GM12878 (cell line): ENCODE measurements around the gene SHOC1. TPM values are rescaled to one million over a fixed set of nuclear protein-coding genes. Genes with fewer than 3 reads are reported as not detected.
A peak's percentile ranks its signal among the peaks of the same experiment; 100 is the strongest.

Source experiments
- ATAC-seq: fragments of 200-7000 bp; cut with Tn5 transposase; 3 replicates; pipeline ENCODE4 v1.9.1; 2020; ENCODE audit warnings: mild to moderate bottlenecking, moderate library complexity
- BruUV-seq: library from RNA; stranded (reverse); fragments of 400-500 nt; replicated peaks from 2 replicates; lab custom pipeline; 2021; lab: Mats Ljungman, UMichigan
- CTCF ChIA-PET: fragments of 300-600 bp; sonication (Branson Sonifier 250); formaldehyde crosslinking; extraction: SDS; loops from one replicate; lab custom pipeline; 2021; ENCODE audit warnings: inconsistent platforms; lab: Yijun Ruan, JAX
- POLR2A ChIA-PET: fragments of 350-600 bp; formaldehyde crosslinking; extraction: SDS; loops from one replicate; lab custom pipeline; 2021; ENCODE audit warnings: inconsistent platforms; lab: Charles Lee
- RAD21 ChIA-PET: fragments of 300-600 bp; sonication (Branson Sonifier 250); formaldehyde crosslinking; loops from one replicate; lab custom pipeline; 2023; ENCODE audit warnings: antibody characterized with exemption; ENCODE audit not compliant: unreplicated experiment; lab: Charles Lee
- SMC1A ChIA-PET: fragments of 300-600 bp; sonication (Branson Sonifier 250); formaldehyde crosslinking; loops from one replicate; lab custom pipeline; 2023; ENCODE audit not compliant: unreplicated experiment, uncharacterized antibody; lab: Charles Lee
- DNase-seq: peaks from one replicate; pipeline ENCODE4 v3.0.0-alpha.2; 2011; ENCODE audit warnings: low read depth, low spot score
- FAIRE-seq: peaks from 3 replicates; lab custom pipeline; 2011; peaks lifted over from hg19 to GRCh38; lab: Jason Lieb, UNC
- H2AFZ ChIP-seq: 2 replicates; pipeline ENCODE4 v1.6.0; 2011; ENCODE audit warnings: low read depth, low read length, control low read depth; ENCODE audit not compliant: control insufficient read depth
- H3K27ac ChIP-seq: 2 replicates; pipeline ENCODE4 v1.5.1; 2011; ENCODE audit warnings: control low read depth; ENCODE audit not compliant: control insufficient read depth, insufficient read depth
- H3K27me3 ChIP-seq, 2 experiments: replicated peaks in 1 of 2; 2 replicates each; pipeline versions ENCODE4 v1.6.0 to v1.6.1; 2011; ENCODE audit warnings: low read length in 1 of 2; ENCODE audit not compliant: control insufficient read depth in 2 of 2, insufficient read depth in 2 of 2
- H3K36me3 ChIP-seq, 2 experiments: 2 replicates each; pipeline ENCODE4 v1.5.1; 2011; ENCODE audit warnings: low read length in 1 of 2; ENCODE audit not compliant: control insufficient read depth in 2 of 2, insufficient read depth in 2 of 2
- H3K4me1 ChIP-seq: 2 replicates; pipeline ENCODE4 v1.6.1; 2011; ENCODE audit warnings: mild to moderate bottlenecking, low read length, moderate library complexity, mixed read lengths; ENCODE audit not compliant: control insufficient read depth, insufficient read depth
- H3K4me2 ChIP-seq: 2 replicates; pipeline ENCODE4 v1.6.0; 2011; ENCODE audit warnings: control low read depth; ENCODE audit not compliant: control insufficient read depth, insufficient read depth
- H3K4me3 ChIP-seq: fragments of 200-600 bp; sonication (generic); 2 replicates; pipeline ENCODE4 v1.5.1; 2016
- H3K79me2 ChIP-seq: 2 replicates; pipeline ENCODE4 v1.6.0; 2011; ENCODE audit warnings: low read length; ENCODE audit not compliant: control insufficient read depth, insufficient read depth
- H3K9ac ChIP-seq: 2 replicates; pipeline ENCODE4 v1.8.0; 2011; ENCODE audit warnings: low read length, control low read depth, mixed read lengths; ENCODE audit not compliant: control insufficient read depth, insufficient read depth
- H3K9me3 ChIP-seq: replicated peaks from 3 replicates; pipeline ENCODE4 v1.5.1; 2011; ENCODE audit warnings: mild to moderate bottlenecking, low read length; ENCODE audit not compliant: control insufficient read depth, insufficient read depth
- H4K20me1 ChIP-seq: 2 replicates; pipeline ENCODE4 v1.6.0; 2011; ENCODE audit not compliant: control insufficient read depth, insufficient read depth
- BACH1 ChIP-seq: fragments of 450-650 bp; IDR thresholded peaks from 2 replicates; pipeline ENCODE4 v1.6.1; 2017; ENCODE audit warnings: mild to moderate bottlenecking, borderline replicate concordance
- BHLHE40 ChIP-seq, 2 experiments: fragments of 450-650 bp in 1 of 2; IDR thresholded peaks; 2 replicates each; pipeline ENCODE4 v1.6.1; 2011 to 2017; ENCODE audit warnings: low read depth in 2 of 2, borderline replicate concordance in 1 of 2, improper control_type of control experiment in 1 of 2, low read length in 1 of 2, mild to moderate bottlenecking in 1 of 2
- CREM ChIP-seq: IDR thresholded peaks from 2 replicates; pipeline ENCODE4 v1.6.1; 2014; ENCODE audit warnings: antibody characterized with exemption, low read depth
- FOXK2 ChIP-seq: fragments of 450-650 bp; IDR thresholded peaks from 2 replicates; pipeline ENCODE4 v1.6.1; 2017; ENCODE audit warnings: mild to moderate bottlenecking, moderate library complexity
- KDM1A ChIP-seq: fragments of 200-600 bp; sonication (generic); IDR thresholded peaks from 2 replicates; pipeline ENCODE4 v1.6.1; 2016; ENCODE audit warnings: borderline replicate concordance
- MEF2B ChIP-seq: fragments of 450-650 bp; IDR thresholded peaks from 2 replicates; pipeline ENCODE4 v1.6.1; 2018; ENCODE audit warnings: mild to moderate bottlenecking, moderate library complexity; ENCODE audit not compliant: partially characterized antibody, poor library complexity, severe bottlenecking
- NR2C1 ChIP-seq: fragments of 450-650 bp; IDR thresholded peaks from 2 replicates; pipeline ENCODE4 v1.6.1; 2017; ENCODE audit warnings: antibody characterized with exemption, mild to moderate bottlenecking, moderate library complexity
- NRF1 ChIP-seq: conservative IDR thresholded peaks from 2 replicates; pipeline ENCODE4 v1.6.1; 2011; ENCODE audit warnings: mild to moderate bottlenecking, low read depth, low read length, improper control_type of control experiment
- POLR2AphosphoS2 ChIP-seq: IDR thresholded peaks from 2 replicates; pipeline ENCODE4 v1.6.1; 2011; ENCODE audit warnings: low read depth, mild to moderate bottlenecking, low read length, improper control_type of control experiment, moderate library complexity
- POLR2AphosphoS5 ChIP-seq: IDR thresholded peaks from 2 replicates; pipeline ENCODE4 v1.6.1; 2011; ENCODE audit warnings: mild to moderate bottlenecking, low read length, inconsistent platforms
- RBBP5 ChIP-seq: fragments of 200-600 bp; sonication (generic); conservative IDR thresholded peaks from 2 replicates; pipeline ENCODE4 v1.6.1; 2016
- RUNX3 ChIP-seq: IDR thresholded peaks from 2 replicates; pipeline ENCODE4 v1.6.1; 2012; ENCODE audit warnings: low read length, inconsistent platforms
- SRF ChIP-seq, 2 experiments: IDR thresholded peaks; 2 replicates each; pipeline ENCODE4 v1.6.1; 2011; ENCODE audit warnings: low read depth in 2 of 2, low read length in 2 of 2, mild to moderate bottlenecking in 1 of 2, moderate library complexity in 1 of 2
- STAT1 ChIP-seq: fragments of 450-650 bp; conservative IDR thresholded peaks from 2 replicates; pipeline ENCODE4 v1.6.1; 2014; ENCODE audit warnings: antibody characterized with exemption, mild to moderate bottlenecking
- YY1 ChIP-seq: IDR thresholded peaks from 2 replicates; pipeline ENCODE4 v1.6.1; 2011; ENCODE audit warnings: low read depth, mild to moderate bottlenecking, low read length
- ZBTB11 ChIP-seq: fragments of 450-650 bp; formaldehyde crosslinking; IDR thresholded peaks from 2 replicates; pipeline ENCODE4 v1.5.0; 2022; ENCODE audit warnings: mild to moderate bottlenecking, missing genetic modification characterization
- WGBS: methylation state at CpG from one replicate; pipeline ENCODE4 v1.1.6; 2016; ENCODE audit warnings: low lambda C conversion rate; ENCODE audit not compliant: insufficient replicate concordance, insufficient coverage; ENCODE audit errors: missing lambda C conversion rate; 5-methylcytosine and 5-hydroxymethylcytosine counted together
- in situ Hi-C: fragments of 300-500 bp; cut with MboI; formaldehyde crosslinking; loops from 9 replicates; pipeline ENCODE4 v1.14.3; 2018; ENCODE audit warnings: mixed read lengths
- intact Hi-C: fragments of 100-400 bp; cut with micrococcal nuclease; formaldehyde crosslinking; loops from one replicate; pipeline ENCODE4 v1.14.2; 2022; ENCODE audit not compliant: unreplicated experiment
- polyA plus RNA-seq, 11 experiments: library from polyadenylated mRNA; depleted of rRNA in 4 of 11; unstranded in 6 of 11; stranded (reverse) in 5 of 11; fragments of >200 nt; fragmentation: Nextera tagmentation in 4 of 11; fragmentation: Illumina TruSeq in 1 of 11; extraction: Ambion mirVana in 4 of 11; extraction: Trizol in 1 of 11; gene quantifications; 1 replicate in 1 of 11; 2 replicates in 10 of 11; pipeline versions ENCODE4 v1.2.1 to v1.2.3, GENCODE V29; 2011 to 2016; ENCODE audit warnings: inconsistent platforms in 2 of 11, missing spikeins in 2 of 11, low read depth in 1 of 11
- total RNA-seq, 4 experiments: library from RNA; depleted of rRNA in 3 of 4; stranded (reverse); fragments of >200 nt in 3 of 4; fragmentation: Illumina TruSeq in 1 of 4; extraction: Trizol in 1 of 4; gene quantifications; 2 replicates each; pipeline versions ENCODE4 v1.2.1 to v1.2.3, GENCODE V29; 2013 to 2021
- TF ChIP-seq, protein P1 (sequence below): fragments of 450-650 bp; formaldehyde crosslinking; IDR thresholded peaks from 2 replicates; pipeline ENCODE4 v1.4.0; 2020; ENCODE audit warnings: mild to moderate bottlenecking, moderate library complexity

The SHOC1 gene
- total and polyA plus RNA-seq, 10 of the 15 experiments (the other 5 are each of a cell fraction or from before 2014, with no cell fraction given): under 0.01 to 0.11 (median 0.04) TPM; not detected in 3

GRCh38 chr9:111783857-111784256 lies 10.9 kb downstream of the SHOC1 start:
- Histone ChIP-seq H3K4me2 (no peak overlapping the region), H3K27me3 (no peaks in the 10 kb centered on the region), H4K20me1 (no peaks in the 10 kb centered on the region), H3K4me1 (no peaks in the 10 kb centered on the region; the same call in 1 of the 2 replicates), H3K36me3 (no peaks in the 10 kb centered on the region), H2AFZ (no peak overlapping the region; the same call in 1 of the 2 replicates), H3K4me3 (no peak overlapping the region), H3K27ac (no peak overlapping the region), H3K79me2 (no peaks in the 10 kb centered on the region), H3K9me3 (no peaks in the 10 kb centered on the region; the same call in 2 of the 3 replicates), H3K9ac (no peak overlapping the region)
- ChIA-PET SMC1A (interaction anchor here (0.7 to 1.4 kb wide), 4 partner anchors 13 to 315 kb away, joined by 3 to 4 read pairs (median 3); no protein-coding TSS in a partner anchor), CTCF (no interaction called here), POLR2A (no interaction called here), RAD21 (no interaction called here)
- no peak for TF ChIP-seq BHLHE40 (IDR thresholded peaks at IDR 0.05; ENCODE audit: borderline replicate concordance in 1 of 2, low read depth in 2 of 2, low read length in 1 of 2)
- TF ChIP-seq CREM: no peak
- TF ChIP-seq POLR2AphosphoS2: no peak
- TF ChIP-seq BACH1: no peak
- TF ChIP-seq, protein P1, sequence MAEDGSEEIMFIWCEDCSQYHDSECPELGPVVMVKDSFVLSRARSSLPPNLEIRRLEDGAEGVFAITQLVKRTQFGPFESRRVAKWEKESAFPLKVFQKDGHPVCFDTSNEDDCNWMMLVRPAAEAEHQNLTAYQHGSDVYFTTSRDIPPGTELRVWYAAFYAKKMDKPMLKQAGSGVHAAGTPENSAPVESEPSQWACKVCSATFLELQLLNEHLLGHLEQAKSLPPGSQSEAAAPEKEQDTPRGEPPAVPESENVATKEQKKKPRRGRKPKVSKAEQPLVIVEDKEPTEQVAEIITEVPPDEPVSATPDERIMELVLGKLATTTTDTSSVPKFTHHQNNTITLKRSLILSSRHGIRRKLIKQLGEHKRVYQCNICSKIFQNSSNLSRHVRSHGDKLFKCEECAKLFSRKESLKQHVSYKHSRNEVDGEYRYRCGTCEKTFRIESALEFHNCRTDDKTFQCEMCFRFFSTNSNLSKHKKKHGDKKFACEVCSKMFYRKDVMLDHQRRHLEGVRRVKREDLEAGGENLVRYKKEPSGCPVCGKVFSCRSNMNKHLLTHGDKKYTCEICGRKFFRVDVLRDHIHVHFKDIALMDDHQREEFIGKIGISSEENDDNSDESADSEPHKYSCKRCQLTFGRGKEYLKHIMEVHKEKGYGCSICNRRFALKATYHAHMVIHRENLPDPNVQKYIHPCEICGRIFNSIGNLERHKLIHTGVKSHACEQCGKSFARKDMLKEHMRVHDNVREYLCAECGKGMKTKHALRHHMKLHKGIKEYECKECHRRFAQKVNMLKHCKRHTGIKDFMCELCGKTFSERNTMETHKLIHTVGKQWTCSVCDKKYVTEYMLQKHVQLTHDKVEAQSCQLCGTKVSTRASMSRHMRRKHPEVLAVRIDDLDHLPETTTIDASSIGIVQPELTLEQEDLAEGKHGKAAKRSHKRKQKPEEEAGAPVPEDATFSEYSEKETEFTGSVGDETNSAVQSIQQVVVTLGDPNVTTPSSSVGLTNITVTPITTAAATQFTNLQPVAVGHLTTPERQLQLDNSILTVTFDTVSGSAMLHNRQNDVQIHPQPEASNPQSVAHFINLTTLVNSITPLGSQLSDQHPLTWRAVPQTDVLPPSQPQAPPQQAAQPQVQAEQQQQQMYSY (CRISPR knock-in tag): no peak
- TF ChIP-seq YY1: no peak
- TF ChIP-seq RBBP5: no peak
- TF ChIP-seq NR2C1: no peak
- 0 out of 4 replicates have a peak, but pooled peaks of 1 of the 2 experiments have one; percentile 5 for TF ChIP-seq SRF (IDR thresholded peaks at IDR 0.05; ENCODE audit: low read depth in 2 of 2, low read length in 2 of 2)
- TF ChIP-seq POLR2AphosphoS5: no peak
- TF ChIP-seq STAT1: no peak
- TF ChIP-seq KDM1A: no peak
- TF ChIP-seq RUNX3: peak; percentile 20; the same call in 1 of the 2 replicates
- TF ChIP-seq FOXK2: no peak
- TF ChIP-seq NRF1: no peak
- TF ChIP-seq MEF2B: no peak
- TF ChIP-seq ZBTB11: no peak
- no TSS peak for BruUV-seq
- intact Hi-C loops (no loop called here), in situ Hi-C loops (no loop called here)
- WGBS: 96% methylated on average over 2 of the region's 2 CpGs
- FAIRE-seq (no peak), DNase-seq (no peak), ATAC-seq (no peak)
